A673 (cell line): ENCODE results near the gene SLC12A7. TPM values are rescaled to one million over a fixed set of nuclear protein-coding genes. Genes with fewer than 3 reads are reported as not detected.

Experiments used
- BruUV-seq: library from RNA; stranded (reverse); fragments of 400-500 nt; replicated peaks from 2 replicates; lab custom pipeline; 2021; lab: Mats Ljungman, UMichigan
- CTCF ChIA-PET: fragments of 300-600 bp; sonication (Branson Sonifier 250); formaldehyde crosslinking; loops from one replicate; lab custom pipeline; 2022; ENCODE audit warnings: antibody characterized with exemption; lab: Charles Lee
- POLR2A ChIA-PET: fragments of 300-600 bp; sonication (Branson Sonifier 250); formaldehyde crosslinking; loops from one replicate; lab custom pipeline; 2022; ENCODE audit warnings: antibody characterized with exemption; ENCODE audit not compliant: low non-redundant PET; lab: Charles Lee
- DNase-seq: peaks from one replicate; pipeline ENCODE4 v3.0.0-alpha.2; 2015; ENCODE audit warnings: low spot score
- H3K27ac ChIP-seq: fragments of 200-600 bp; sonication (generic); 2 replicates; pipeline ENCODE4 v1.5.1; 2016; ENCODE audit warnings: mixed run types, low read depth, mild to moderate bottlenecking, mixed read lengths, antibody characterized with exemption, low read length; ENCODE audit not compliant: poor library complexity, severe bottlenecking
- H3K27me3 ChIP-seq: fragments of 200-600 bp; sonication (generic); replicated peaks from 2 replicates; pipeline ENCODE4 v1.6.1; 2017; ENCODE audit warnings: mixed run types, low read depth, mild to moderate bottlenecking, mixed read lengths, antibody characterized with exemption, low read length; ENCODE audit not compliant: insufficient read depth, poor library complexity
- H3K36me3 ChIP-seq: fragments of 200-600 bp; sonication (generic); 2 replicates; pipeline ENCODE4 v1.6.1; 2016; ENCODE audit warnings: mixed run types, mild to moderate bottlenecking, mixed read lengths, antibody characterized with exemption, low read length; ENCODE audit not compliant: insufficient read depth, poor library complexity, severe bottlenecking
- H3K4me1 ChIP-seq: fragments of 200-600 bp; sonication (generic); 2 replicates; pipeline ENCODE4 v1.6.1; 2017; ENCODE audit warnings: mixed run types, mild to moderate bottlenecking, mixed read lengths, antibody characterized with exemption, low read length; ENCODE audit not compliant: insufficient read depth, poor library complexity, severe bottlenecking
- H3K4me3 ChIP-seq: fragments of 200-600 bp; sonication (generic); 2 replicates; pipeline ENCODE4 v1.5.1; 2016; ENCODE audit warnings: low read depth, mixed run types, mild to moderate bottlenecking, mixed read lengths, low read length; ENCODE audit not compliant: poor library complexity, severe bottlenecking
- H3K9me3 ChIP-seq: fragments of 200-600 bp; sonication (generic); 2 replicates; pipeline ENCODE4 v1.6.1; 2016; ENCODE audit warnings: mixed run types, low read depth, mild to moderate bottlenecking, mixed read lengths, antibody characterized with exemption, low read length; ENCODE audit not compliant: poor library complexity, severe bottlenecking
- CTCF ChIP-seq: fragments of 300-800, 200-600 bp; sonication (generic); conservative IDR thresholded peaks from 2 replicates; pipeline ENCODE4 v1.5.1; 2017; ENCODE audit warnings: low read depth, mild to moderate bottlenecking, antibody characterized with exemption, low read length, moderate library complexity, mixed read lengths
- EZH2 ChIP-seq: fragments of 200-600 bp; sonication (generic); IDR thresholded peaks from 2 replicates; pipeline ENCODE4 v1.6.1; 2017; ENCODE audit warnings: borderline replicate concordance, low read depth, mild to moderate bottlenecking, mixed read lengths, antibody characterized with exemption, low read length; ENCODE audit not compliant: poor library complexity, severe bottlenecking
- intact Hi-C: fragments of 100-400 bp; cut with micrococcal nuclease; formaldehyde crosslinking; loops from one replicate; pipeline ENCODE4 v1.10.0; 2022; ENCODE audit not compliant: unreplicated experiment
- total RNA-seq: library from RNA; stranded (reverse); gene quantifications from 2 replicates; pipeline ENCODE4 v1.2.3, GENCODE V29; 2021

The SLC12A7 gene
- total RNA-seq, 1 experiment from 2014 or later = 45.2 TPM

GRCh38 chr5:1068895-1069719 is 42.8 kb downstream of the SLC12A7 start:
- Histone ChIP-seq H3K36me3 (no peaks in the 10 kb centered on the region), H3K27ac (no peak overlapping the region), H3K9me3 (no peaks in the 10 kb centered on the region), H3K4me1 (no peaks in the 10 kb centered on the region), H3K27me3 (no peaks in the 10 kb centered on the region), H3K4me3 (no peak overlapping the region)
- DNase-seq = no peak
- intact Hi-C loops = no loop called here
- no peak for TF ChIP-seq CTCF
- no peak for TF ChIP-seq EZH2
- CTCF ChIA-PET = no interaction called here
- BruUV-seq = no TSS peak
- POLR2A ChIA-PET = no interaction called here

- ChIA-PET POLR2A (no interaction called here), CTCF (no interaction called here)
- Histone ChIP-seq H3K27me3 (no peaks in the 10 kb centered on the region), H3K9me3 (no peaks in the 10 kb centered on the region), H3K4me1 (no peaks in the 10 kb centered on the region), H3K4me3 (no peak overlapping the region), H3K27ac (no peak overlapping the region), H3K36me3 (no peaks in the 10 kb centered on the region)
- DNase-seq = no peak
- no peak for TF ChIP-seq CTCF
- TF ChIP-seq EZH2 = no peak
- BruUV-seq = no TSS peak
- intact Hi-C loops = no loop called here
These were observed 43.5 kb downstream of the SLC12A7 start for GRCh38 chr5:1068204-1068894.

- ChIA-PET POLR2A (no interaction called here), CTCF (no interaction called here)
- TF ChIP-seq CTCF = no peak
- no peak for TF ChIP-seq EZH2
- H3K27ac ChIP-seq = no peak overlapping the region
- no TSS peak for BruUV-seq
- H3K4me1 ChIP-seq = no peaks in the 10 kb centered on the region
- H3K4me3 ChIP-seq = no peak overlapping the region
- no peaks in the 10 kb centered on the region for H3K9me3 ChIP-seq
- no peak for DNase-seq
- no peaks in the 10 kb centered on the region for H3K27me3 ChIP-seq
- intact Hi-C loops = no loop called here
- H3K36me3 ChIP-seq = no peaks in the 10 kb centered on the region
These were observed 44.4 kb downstream of the SLC12A7 start for GRCh38 chr5:1067141-1068121.
